Measurements from ENCODE around the gene NUDT9.
"Not testable (repeated sequence)": the region's sequence is repeated elsewhere in the genome, so short reads cannot be mapped to it uniquely, and the experiment has no call there.

Gene NUDT9

GRCh38 chr4:87442889-87443288 is 20.5 kb downstream of the NUDT9 start:
- Mint-ChIP-seq H3K9me3 (no peaks in the 10 kb centered on the region), H3K27ac (ENCODE audit: low read depth) (no peak overlapping the region), H3K4me1 (no peaks in the 10 kb centered on the region), H3K27me3 (no peaks in the 10 kb centered on the region), H3K36me3 (ENCODE audit: insufficient read depth) (peaks cover 21% of the 10 kb centered on the region), H3K4me3 (no peak overlapping the region)
- no peak for ATAC-seq (replicated peaks; ENCODE audit: extremely low read depth, poor library complexity, severe bottlenecking)
- DNase-seq (ENCODE audit: low spot score in 2 of 2) = no peak

GRCh38 chr4:87444741-87445140 is 22.4 kb downstream of the NUDT9 start:
- Mint-ChIP-seq H3K27me3 (no peaks in the 10 kb centered on the region), H3K27ac (ENCODE audit: low read depth) (no peak overlapping the region), H3K4me3 (no peak overlapping the region), H3K36me3 (ENCODE audit: insufficient read depth) (peaks cover 14% of the 10 kb centered on the region), H3K9me3 (no peaks in the 10 kb centered on the region), H3K4me1 (no peaks in the 10 kb centered on the region)
- ATAC-seq (replicated peaks; ENCODE audit: extremely low read depth, poor library complexity, severe bottlenecking) = no peak
- no peak for DNase-seq (ENCODE audit: low spot score in 2 of 2)

DNA sequence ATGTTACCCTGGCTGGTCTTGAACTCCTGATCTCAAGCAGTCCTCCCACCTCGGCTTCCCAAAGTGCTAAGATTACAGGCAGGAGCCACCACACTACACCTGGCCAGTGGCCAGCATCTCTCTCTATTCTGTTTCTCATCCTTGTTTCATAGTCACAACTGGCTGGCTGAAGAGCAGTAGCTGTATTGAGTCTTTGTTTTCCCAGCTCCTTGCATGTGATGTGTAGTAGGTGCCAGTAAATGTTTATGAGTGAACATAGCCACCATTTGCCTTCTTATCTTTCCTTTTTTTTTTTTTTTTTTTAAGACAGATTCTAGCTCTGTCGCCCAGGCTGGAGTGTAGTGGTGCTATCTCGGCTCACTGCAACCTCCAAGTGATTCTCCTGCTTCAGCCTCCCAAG is 23.6 kb downstream of the NUDT9 start:
- Mint-ChIP-seq H3K27ac (ENCODE audit: low read depth) (no peak overlapping the region), H3K27me3 (no peaks in the 10 kb centered on the region), H3K4me1 (no peaks in the 10 kb centered on the region), H3K9me3 (no peaks in the 10 kb centered on the region), H3K36me3 (ENCODE audit: insufficient read depth) (peaks cover 15% of the 10 kb centered on the region), H3K4me3 (no peak overlapping the region)
- no peak for DNase-seq (ENCODE audit: low spot score in 2 of 2)
- ATAC-seq (replicated peaks; ENCODE audit: extremely low read depth, poor library complexity, severe bottlenecking) = no peak

DNA sequence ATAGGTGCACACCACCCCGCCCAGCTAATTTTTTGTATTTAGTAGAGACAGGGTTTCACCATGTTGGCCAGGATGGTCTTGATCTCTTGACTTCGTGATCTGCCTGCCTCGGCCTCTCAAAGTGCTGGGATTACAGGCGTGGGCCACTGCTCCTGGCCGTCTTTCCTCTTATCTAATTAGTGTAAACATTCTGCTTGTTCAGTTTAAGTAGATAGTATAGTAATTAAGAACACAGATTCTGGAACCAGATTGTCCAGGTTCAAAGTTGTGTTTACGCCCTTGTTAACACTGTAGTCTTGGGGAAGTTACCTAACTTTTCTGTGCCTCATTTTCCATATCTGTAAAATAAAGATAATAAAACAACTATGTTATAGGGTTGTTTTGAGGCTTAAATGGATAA is 24.0 kb downstream of the NUDT9 start:
- H3K9me3 Mint-ChIP-seq; H3K27me3 Mint-ChIP-seq; ATAC-seq (replicated peaks; ENCODE audit: extremely low read depth, poor library complexity, severe bottlenecking); DNase-seq (ENCODE audit: low spot score in 2 of 2); H3K4me1 Mint-ChIP-seq; H3K27ac Mint-ChIP-seq (ENCODE audit: low read depth); H3K4me3 Mint-ChIP-seq: not testable (repeated sequence)
- H3K36me3 Mint-ChIP-seq (ENCODE audit: insufficient read depth) = peaks cover 15% of the 10 kb centered on the region

- no peak for DNase-seq (ENCODE audit: low spot score in 2 of 2)
- Mint-ChIP-seq H3K27ac (ENCODE audit: low read depth) (no peak overlapping the region), H3K27me3 (no peaks in the 10 kb centered on the region), H3K4me1 (no peaks in the 10 kb centered on the region), H3K4me3 (no peak overlapping the region), H3K9me3 (no peaks in the 10 kb centered on the region), H3K36me3 (ENCODE audit: insufficient read depth) (peaks cover 32% of the 10 kb centered on the region)
- no peak for ATAC-seq (replicated peaks; ENCODE audit: extremely low read depth, poor library complexity, severe bottlenecking)
These were observed 29.2 kb downstream of the NUDT9 start for GRCh38 chr4:87451537-87451936.

DNA sequence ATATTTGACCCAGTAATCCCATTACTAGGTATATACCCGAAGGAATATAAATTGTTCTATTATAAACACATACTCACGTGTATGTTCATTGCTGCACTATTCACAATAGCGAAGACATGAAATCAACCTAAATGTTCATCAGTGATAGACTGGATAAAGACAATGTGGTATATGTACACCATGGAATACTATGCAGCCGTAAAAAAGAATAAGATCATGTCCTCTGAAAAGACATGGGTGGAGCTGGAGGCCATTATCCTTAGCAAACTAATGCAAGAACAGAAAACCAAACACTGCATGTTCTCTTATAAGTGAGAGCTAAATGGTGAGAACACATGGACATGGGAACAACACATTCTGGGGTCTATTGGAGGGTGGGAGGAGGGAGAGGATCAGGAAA is 36.5 kb downstream of the NUDT9 start:
- Mint-ChIP-seq H3K27me3 (no peaks in the 10 kb centered on the region), H3K36me3 (ENCODE audit: insufficient read depth) (peaks cover 11% of the 10 kb centered on the region), H3K9me3 (no peaks in the 10 kb centered on the region), H3K4me1 (no peaks in the 10 kb centered on the region), H3K4me3 (no peak overlapping the region), H3K27ac (ENCODE audit: low read depth) (no peak overlapping the region)
- DNase-seq (ENCODE audit: low spot score in 2 of 2) = no peak
- no peak for ATAC-seq (replicated peaks; ENCODE audit: extremely low read depth, poor library complexity, severe bottlenecking)

GRCh38 chr4:87461281-87461700 is 38.9 kb downstream of the NUDT9 start:
- no peaks in the 10 kb centered on the region for H3K27me3 Mint-ChIP-seq
- ATAC-seq (replicated peaks; ENCODE audit: extremely low read depth, poor library complexity, severe bottlenecking) (no peak), DNase-seq (ENCODE audit: low spot score in 2 of 2) (no peak)
- H3K27ac Mint-ChIP-seq (ENCODE audit: low read depth) = no peak overlapping the region
- H3K9me3 Mint-ChIP-seq = no peaks in the 10 kb centered on the region
- H3K4me1 Mint-ChIP-seq = no peaks in the 10 kb centered on the region
- H3K4me3 Mint-ChIP-seq = no peak overlapping the region
- H3K36me3 Mint-ChIP-seq (ENCODE audit: insufficient read depth) = peaks cover 3% of the 10 kb centered on the region

GRCh38 chr4:87462102-87462501 is 39.7 kb downstream of the NUDT9 start:
- Mint-ChIP-seq H3K9me3 (no peaks in the 10 kb centered on the region), H3K4me1 (no peaks in the 10 kb centered on the region), H3K36me3 (ENCODE audit: insufficient read depth) (peaks cover 3% of the 10 kb centered on the region), H3K27me3 (no peaks in the 10 kb centered on the region), H3K4me3 (no peak overlapping the region), H3K27ac (ENCODE audit: low read depth) (no peak overlapping the region)
- ATAC-seq (replicated peaks; ENCODE audit: extremely low read depth, poor library complexity, severe bottlenecking) = no peak
- no peak for DNase-seq (ENCODE audit: low spot score in 2 of 2)

- H3K27ac Mint-ChIP-seq (ENCODE audit: low read depth) = no peak overlapping the region
- H3K4me1 Mint-ChIP-seq = no peaks in the 10 kb centered on the region
- no peaks in the 10 kb centered on the region for H3K27me3 Mint-ChIP-seq
- no peak for DNase-seq (ENCODE audit: low spot score in 2 of 2)
- no peak overlapping the region for H3K4me3 Mint-ChIP-seq
- no peaks in the 10 kb centered on the region for H3K36me3 Mint-ChIP-seq (ENCODE audit: insufficient read depth)
- H3K9me3 Mint-ChIP-seq = no peaks in the 10 kb centered on the region
- ATAC-seq (replicated peaks; ENCODE audit: extremely low read depth, poor library complexity, severe bottlenecking) = no peak
These were observed 43.5 kb downstream of the NUDT9 start for GRCh38 chr4:87465739-87466366.

- Mint-ChIP-seq H3K9me3 (no peaks in the 10 kb centered on the region), H3K27ac (ENCODE audit: low read depth) (no peak overlapping the region), H3K27me3 (no peaks in the 10 kb centered on the region), H3K36me3 (ENCODE audit: insufficient read depth) (no peaks in the 10 kb centered on the region), H3K4me3 (no peak overlapping the region), H3K4me1 (no peaks in the 10 kb centered on the region)
- ATAC-seq (replicated peaks; ENCODE audit: extremely low read depth, poor library complexity, severe bottlenecking) = no peak
- no peak for DNase-seq (ENCODE audit: low spot score in 2 of 2)
These were observed 47.0 kb downstream of the NUDT9 start for GRCh38 chr4:87469390-87469789.

GRCh38 chr4:87476934-87477333 is 54.6 kb downstream of the NUDT9 start:
- Mint-ChIP-seq H3K9me3 (no peaks in the 10 kb centered on the region), H3K27me3 (no peaks in the 10 kb centered on the region)
- no peak for ATAC-seq (replicated peaks; ENCODE audit: extremely low read depth, poor library complexity, severe bottlenecking)

GRCh38 chr4:87478732-87479250 is 56.4 kb downstream of the NUDT9 start:
- H3K27me3 Mint-ChIP-seq = no peaks in the 10 kb centered on the region
- no peaks in the 10 kb centered on the region for H3K9me3 Mint-ChIP-seq
- no peaks in the 10 kb centered on the region for H3K4me1 Mint-ChIP-seq
- H3K36me3 Mint-ChIP-seq (ENCODE audit: insufficient read depth) = no peaks in the 10 kb centered on the region
- no peak overlapping the region for H3K27ac Mint-ChIP-seq (ENCODE audit: low read depth)
- no peak for DNase-seq (ENCODE audit: low spot score in 2 of 2)
- H3K4me3 Mint-ChIP-seq = no peak overlapping the region
- no peak for ATAC-seq (replicated peaks; ENCODE audit: extremely low read depth, poor library complexity, severe bottlenecking)

More at GRCh38 chr4:87476934-87477333, 54.6 kb downstream of the NUDT9 start:
- Mint-ChIP-seq H3K27ac (ENCODE audit: low read depth) (no peak overlapping the region), H3K4me1 (no peaks in the 10 kb centered on the region), H3K36me3 (ENCODE audit: insufficient read depth) (no peaks in the 10 kb centered on the region), H3K4me3 (no peak overlapping the region)
- no peak for DNase-seq (ENCODE audit: low spot score in 2 of 2)

DNA sequence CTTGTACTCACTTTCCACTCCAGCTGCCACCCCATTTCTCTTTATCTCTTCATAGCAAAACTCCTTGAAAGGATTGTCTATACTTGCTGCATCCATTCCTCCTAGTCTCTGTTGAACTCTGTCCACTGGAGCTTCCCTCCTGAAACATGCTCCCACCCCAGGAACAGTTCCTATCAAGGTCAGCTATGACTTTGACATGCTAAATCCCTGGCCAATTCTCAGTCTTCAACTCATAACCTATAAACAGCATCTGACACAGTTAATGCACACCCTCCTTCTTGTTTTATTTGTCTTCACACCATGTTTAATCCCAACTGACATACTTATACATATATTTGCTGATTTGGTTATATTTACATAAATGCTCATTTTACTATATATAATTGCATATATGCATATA is 59.0 kb downstream of the NUDT9 start:
- Mint-ChIP-seq H3K27me3 (no peaks in the 10 kb centered on the region), H3K4me1 (no peaks in the 10 kb centered on the region), H3K36me3 (ENCODE audit: insufficient read depth) (no peaks in the 10 kb centered on the region), H3K9me3 (no peaks in the 10 kb centered on the region), H3K27ac (ENCODE audit: low read depth) (no peak overlapping the region), H3K4me3 (no peak overlapping the region)
- ATAC-seq (replicated peaks; ENCODE audit: extremely low read depth, poor library complexity, severe bottlenecking) (no peak), DNase-seq (ENCODE audit: low spot score in 2 of 2) (no peak)

Data from central memory CD8-positive, alpha-beta T cell (primary cell).